Thyroid gland (tissue), 4 donors: ENCODE data around the gene NDE1.

Experiments used
- CTCF ChIP-seq, 6 experiments: fragments of 200-600 bp in 3 of 6; fragments of 450-650 bp in 3 of 6; sonication (generic) in 3 of 6; IDR thresholded peaks; one replicate each; pipeline ENCODE4 v1.5.1; 2016 to 2019; ENCODE audit warnings: antibody characterized with exemption in 6 of 6, mild to moderate bottlenecking in 2 of 6, inconsistent platforms in 1 of 6, moderate library complexity in 1 of 6
- POLR2A ChIP-seq, 2 donors: fragments of 450-650 bp; IDR thresholded peaks; one replicate each; pipeline ENCODE4 v1.6.1; 2017; ENCODE audit warnings: antibody characterized with exemption in 2 of 2, mild to moderate bottlenecking in 2 of 2, moderate library complexity in 1 of 2

GRCh38 chr16:15644267-15644961 lies 5.6 kb upstream of the NDE1 start:
- TF ChIP-seq CTCF (IDR thresholded peaks at IDR 0.05) (no peak), POLR2A (IDR thresholded peaks at IDR 0.05) (no peak)
